ENCODE results near the gene TMEM132D. TPM values are rescaled to one million over a fixed set of nuclear protein-coding genes. Genes with fewer than 3 reads are reported as not detected.
"Not testable (repeated sequence)": the region's sequence is repeated elsewhere in the genome, so short reads cannot be mapped to it uniquely, and the experiment has no call there.

TMEM132D gene
- total RNA-seq, 1 experiment from 2014 or later, result 0.36 TPM

DNA sequence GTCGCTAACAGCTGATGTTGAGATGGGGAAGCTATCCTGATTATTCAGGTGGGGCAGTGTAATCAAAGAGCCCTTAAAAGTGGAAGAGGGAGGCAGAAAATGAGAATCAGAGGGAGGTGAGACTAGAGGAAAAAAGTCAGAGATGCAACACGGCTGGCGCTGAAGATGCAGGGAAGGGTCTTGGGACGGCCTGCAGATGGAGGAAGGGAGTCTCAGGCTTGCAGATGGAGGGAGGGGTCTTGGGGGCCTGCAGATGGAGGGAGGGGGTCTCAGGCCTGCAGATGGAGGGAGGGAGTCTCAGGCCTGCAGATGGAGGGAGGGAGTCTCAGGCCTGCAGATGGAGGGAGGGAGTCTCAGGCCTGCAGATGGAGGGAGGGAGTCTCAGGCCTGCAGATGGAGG lies 713.9 kb downstream of the TMEM132D start:
- not testable (repeated sequence) for DNase-seq (ENCODE audit: low read depth)

DNA sequence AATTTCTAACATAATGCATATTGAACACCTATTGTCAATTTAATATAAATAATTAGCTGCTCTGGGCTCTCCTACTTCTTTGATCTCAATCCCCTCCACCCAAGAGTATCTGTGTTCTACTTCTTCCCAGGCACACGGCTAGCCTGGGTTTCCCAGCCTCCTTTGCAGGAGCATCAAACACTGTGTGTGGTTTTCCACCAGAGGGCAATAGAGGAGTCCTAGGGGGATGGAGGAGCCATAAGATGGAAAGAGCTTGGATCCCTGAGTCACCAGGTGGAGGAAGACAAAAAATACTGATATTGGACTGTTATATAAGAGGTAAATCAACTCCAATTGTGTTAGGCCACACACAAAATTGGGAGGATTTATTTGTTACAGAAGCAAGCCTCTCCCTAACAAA lies 716.9 kb downstream of the TMEM132D start:
- DNase-seq (ENCODE audit: low read depth), result no peak

DNA sequence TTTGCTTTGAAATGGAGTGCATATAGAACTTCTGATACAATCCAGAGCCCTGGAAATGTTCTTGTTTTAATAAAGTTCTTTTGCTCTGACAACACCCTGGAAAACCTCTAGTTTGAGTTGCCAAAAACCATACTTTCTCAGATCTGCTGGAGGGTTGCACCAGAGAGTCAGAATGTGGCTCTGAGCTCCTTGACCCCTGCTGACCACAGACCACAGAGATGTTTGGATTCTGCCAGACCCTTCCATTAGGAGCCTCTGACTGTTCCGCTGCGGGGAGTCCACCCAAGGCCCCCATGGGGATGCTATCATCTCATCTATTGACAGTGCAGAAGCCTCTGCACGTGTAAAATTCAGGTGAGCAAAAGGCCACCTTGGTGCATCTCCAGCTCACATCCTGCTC lies 718.0 kb downstream of the TMEM132D start:
- peak; percentile 32 for DNase-seq (ENCODE audit: low read depth)

DNA sequence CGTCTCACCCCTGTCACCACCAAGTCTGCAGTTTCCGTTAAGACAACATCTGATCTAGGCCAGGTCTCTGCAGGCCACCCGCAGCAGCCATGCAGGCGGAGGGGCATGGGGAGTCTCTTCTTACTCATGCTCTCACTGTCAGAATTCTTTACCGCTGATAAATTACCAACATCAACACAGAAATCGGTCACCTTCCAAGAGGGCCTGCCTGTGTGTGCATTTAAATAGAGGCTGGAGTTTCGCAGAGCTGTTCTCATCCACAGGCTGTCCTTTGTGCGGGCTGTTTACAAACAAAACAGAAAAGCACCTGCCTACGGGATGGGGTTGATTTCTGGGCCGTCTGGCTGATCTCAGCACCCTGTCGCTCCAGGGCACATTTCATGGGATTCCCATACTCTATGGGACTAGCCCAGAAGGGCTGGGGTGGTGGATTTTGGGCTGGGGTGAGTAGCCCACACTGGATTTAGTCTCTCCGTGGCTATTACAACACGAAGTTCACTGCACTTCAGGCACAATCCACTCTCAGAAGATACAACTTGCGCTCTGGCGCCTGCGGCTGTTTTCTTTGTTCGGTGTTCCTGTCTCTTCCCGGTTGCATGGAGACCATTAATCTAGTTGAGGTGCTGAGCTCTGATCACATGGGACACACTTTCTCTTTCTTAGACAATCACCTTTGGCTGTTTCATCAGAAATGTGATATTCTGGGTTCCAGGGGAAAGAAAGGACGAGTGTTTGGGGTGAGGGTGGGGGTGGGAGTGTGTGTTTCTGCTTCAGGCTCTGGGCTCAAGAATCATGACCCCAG lies 719.5 kb downstream of the TMEM132D start:
- no peak for DNase-seq (ENCODE audit: low read depth)

DNA sequence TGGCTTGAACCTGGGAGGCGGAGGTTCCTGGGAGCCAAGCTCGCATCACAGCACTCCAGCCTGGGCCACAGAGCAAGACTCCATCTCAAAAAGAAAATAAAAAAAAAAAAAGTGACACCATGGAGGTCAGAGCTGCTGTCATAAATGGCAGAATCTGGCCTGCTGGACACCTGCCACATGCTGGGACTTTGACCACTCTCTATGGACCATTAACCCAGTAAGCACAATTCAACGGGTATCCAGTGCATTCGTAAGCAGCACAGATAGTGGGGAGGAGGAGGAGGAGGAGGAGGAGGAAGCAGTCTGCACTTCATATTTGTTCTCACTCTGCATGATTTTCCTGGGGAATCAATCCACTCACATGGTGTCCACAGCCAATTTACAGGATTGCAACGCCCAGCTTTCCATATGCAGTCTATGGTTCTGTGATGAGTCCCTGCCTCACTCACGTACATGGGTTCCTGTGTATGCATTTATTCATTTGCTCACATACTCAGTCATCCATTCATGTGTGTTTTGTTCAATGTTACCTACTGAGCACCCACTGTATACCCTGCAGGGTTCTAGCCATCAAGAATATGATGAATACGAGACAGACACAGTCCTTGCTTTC lies 723.8 kb downstream of the TMEM132D start:
- DNase-seq (ENCODE audit: low read depth), result no peak

DNA sequence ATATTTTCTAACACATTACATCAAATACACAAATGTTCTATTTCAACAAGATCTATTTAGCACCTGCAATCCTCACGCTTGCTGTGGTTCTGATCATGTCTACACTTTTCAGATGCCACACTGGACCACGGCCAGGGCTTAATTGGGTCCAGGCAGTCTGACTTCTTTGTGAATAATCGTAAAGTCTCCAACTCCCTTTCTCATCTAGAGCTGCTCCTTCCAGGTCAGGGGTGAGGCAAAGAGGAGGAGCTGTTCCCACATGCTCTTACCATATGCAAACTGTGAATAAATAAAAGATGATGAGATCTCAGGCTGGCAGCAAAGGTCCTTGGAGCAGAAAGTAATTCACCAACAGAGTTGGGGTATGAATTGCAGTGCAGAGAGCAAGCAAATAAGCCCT lies 733.9 kb downstream of the TMEM132D start:
- peak; percentile 2 for DNase-seq (ENCODE audit: low read depth)

DNA sequence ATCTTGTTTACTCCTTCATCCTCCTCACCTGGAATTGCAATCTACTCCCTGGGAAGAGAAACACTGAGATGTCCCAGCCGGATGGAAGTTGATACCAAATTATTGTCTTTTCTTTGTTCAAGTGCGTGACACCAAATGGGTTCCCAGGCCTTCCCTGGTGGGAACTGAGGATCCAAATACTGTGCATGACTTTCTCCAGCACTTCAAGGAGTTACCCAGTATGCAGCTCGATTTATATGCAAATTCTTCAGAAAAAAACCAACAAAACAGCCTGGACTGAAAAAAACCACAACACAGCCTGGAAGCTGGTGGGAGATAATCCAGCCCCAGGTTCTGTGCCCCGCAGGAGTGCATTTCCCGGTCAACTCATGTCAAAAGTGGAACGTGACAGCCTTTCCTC lies 740.0 kb downstream of the TMEM132D start:
- DNase-seq (ENCODE audit: low read depth), result no peak

DNA sequence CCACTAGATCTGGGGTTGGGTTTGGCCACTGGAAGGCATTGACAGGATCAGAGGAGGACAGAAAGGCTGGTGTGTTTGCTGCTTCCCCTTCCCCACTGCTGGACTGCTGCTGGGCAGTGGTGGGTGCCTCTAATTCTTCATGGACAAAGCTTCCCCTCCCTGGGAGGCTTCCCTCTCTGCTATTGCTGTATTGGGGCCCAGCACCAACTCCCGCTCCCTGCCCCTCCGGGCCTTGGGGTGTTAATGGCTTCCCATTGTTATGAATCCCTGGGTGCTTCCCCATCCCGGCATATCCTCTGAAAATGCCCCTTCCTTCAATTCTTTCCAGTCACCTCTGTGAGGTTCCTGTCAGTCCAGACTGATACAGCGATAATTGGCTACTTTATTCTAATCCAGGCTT lies 740.4 kb downstream of the TMEM132D start:
- no peak for DNase-seq (ENCODE audit: low read depth)

DNA sequence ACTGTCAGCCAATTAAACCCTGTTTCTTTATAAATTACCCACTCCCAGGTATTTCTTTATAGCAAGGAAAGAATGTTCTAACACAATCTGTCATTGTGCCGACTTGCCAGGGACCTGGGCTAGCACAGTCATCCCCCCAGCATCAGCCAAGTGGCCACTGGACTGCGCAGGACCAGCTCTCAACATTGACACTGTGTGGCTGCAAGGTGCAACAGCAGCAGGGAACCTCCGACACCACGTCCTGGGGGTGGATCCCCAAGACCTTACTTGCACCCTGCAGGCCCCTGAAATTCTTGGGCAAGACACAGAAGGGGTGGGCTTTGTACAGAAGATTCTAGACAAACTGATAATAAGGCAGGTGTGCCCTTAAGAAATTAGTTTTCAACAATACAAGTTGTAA lies 741.0 kb downstream of the TMEM132D start:
- DNase-seq (ENCODE audit: low read depth), result no peak

DNA sequence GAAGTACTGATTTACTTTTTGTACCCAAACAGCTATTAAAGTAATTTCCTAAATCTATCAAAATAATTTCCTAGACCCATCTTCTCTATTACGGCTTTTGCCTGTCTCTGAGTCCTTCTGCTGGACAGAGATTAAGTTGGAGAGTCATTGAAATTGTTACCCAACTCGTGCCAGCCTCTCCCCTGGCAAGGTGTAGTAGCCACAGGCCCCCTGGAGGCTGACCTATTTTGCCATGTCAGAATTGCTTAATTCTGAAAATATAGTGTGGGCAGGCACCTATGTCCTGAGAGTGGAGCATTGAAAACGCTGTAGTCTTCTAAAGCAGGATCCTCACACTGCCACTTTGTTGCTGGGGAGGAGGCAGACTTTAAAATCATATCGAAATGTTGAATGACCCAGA lies 742.3 kb downstream of the TMEM132D start:
- DNase-seq (ENCODE audit: low read depth), result no peak

DNA sequence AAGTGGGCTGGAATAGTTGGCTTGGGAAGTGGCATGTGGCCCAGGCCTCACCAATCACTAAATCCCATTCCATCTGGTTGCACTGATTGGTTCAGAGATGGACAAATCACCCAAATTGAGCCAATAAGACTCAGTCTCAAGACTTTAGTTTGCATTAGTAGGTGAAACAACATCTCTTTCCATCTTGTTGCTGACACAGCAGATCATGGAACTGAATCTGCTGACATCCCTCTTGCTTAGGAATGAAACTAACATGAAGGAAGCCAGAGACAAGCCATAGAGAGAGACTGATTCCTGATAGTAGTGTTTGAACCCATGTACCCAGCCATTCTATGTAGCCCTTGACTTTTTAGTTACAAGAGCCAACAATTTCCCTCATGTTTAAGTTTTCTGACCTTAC lies 743.5 kb downstream of the TMEM132D start:
- no peak for DNase-seq (ENCODE audit: low read depth)

DNA sequence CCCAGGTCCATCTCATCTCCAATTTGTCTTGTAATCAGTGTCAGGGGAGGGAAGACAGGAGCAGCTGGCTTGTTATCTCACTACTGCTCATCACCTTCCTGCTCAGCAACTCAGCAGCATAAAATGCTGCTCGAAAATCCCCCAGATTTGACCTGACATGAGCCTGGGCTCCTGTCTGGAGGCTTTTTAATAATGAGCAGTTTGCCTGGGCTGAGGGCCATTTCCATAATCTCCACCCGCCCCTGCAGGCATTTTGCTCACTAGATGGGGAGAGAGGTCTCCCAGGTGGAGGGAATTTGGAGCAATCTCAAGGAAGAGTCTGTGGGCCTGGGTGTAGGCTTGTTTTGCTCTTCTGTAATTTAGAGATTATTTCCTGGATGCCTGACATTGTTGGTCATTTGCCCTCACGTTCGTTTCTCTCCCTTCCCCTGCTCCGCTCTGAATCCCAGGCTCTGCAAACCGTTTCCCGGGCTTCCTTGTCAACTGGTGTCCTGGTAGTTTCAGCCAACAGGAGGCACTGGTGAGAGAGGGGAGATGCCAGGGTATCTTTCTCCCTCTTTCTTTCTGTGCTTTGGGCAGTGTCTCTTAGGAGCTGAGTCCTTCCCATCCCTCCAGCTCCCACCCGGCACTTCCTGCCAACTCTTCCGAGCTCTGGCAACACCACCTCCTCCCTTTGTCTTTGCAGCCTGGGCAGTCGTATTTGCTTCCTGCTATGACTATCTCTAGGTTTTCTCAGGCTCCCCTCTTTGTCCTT lies 751.3 kb downstream of the TMEM132D start:
- DNase-seq (ENCODE audit: low read depth), result no peak

DNA sequence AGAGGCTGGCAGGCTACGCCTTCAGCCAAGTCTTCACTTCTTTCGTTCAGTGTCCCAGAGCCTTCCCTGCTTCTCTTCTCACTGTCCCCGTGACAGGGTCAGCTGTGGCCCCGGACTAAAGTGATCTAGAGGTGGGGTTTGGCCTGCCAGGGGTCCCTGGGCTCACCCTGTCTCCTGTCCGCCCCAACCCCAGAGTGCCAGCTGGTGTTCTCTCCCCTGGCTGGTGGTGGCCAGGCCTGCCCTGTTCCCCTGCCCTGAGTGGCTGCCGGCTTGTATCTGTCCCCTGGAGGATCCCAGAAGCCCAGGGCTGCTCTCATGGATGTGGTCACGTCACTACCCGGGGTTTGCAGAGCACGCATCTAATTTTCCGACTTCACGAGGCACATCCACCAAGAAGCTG lies 753.1 kb downstream of the TMEM132D start:
- DNase-seq (ENCODE audit: low read depth), result no peak

DNA sequence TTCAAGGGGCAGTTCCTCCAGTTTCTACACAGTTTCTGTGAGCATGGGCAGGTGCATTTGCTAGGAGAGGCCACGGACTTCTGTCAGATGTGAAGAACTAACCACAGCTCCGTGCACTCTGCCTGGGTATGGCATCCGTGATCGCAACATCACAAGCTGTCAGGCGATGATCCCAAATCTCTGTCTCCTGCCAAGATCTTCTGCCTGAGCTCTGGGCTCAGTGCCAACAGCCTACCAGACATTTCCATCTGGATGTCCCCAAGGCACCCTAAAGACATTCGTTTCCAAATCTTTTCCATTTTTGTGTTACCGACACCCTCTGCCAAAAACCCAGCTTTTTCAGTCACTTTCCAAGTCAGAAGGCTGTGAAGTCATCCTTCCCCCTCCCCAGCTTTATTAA lies 758.4 kb downstream of the TMEM132D start:
- DNase-seq (ENCODE audit: low read depth), result peak; percentile 35

DNA sequence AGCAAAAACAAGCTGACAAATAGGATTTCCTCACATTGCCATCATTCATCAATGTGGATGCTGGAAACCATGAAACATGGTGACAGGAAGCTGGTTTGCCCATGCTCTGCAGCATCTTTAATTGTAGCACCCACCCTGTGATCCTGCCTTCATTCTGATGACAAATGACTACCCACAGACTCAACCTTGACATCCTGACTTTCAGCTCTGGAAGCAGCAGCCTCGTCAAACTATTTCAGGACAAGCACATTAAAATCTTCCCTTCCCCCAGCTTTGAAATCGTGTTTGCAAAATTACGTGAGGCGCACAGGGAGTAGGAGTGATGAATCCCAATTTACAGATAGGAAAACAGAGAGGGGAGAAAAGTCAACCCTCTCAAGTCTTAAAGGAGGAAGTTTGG lies 765.0 kb downstream of the TMEM132D start:
- DNase-seq (ENCODE audit: low read depth), result no peak

DNA sequence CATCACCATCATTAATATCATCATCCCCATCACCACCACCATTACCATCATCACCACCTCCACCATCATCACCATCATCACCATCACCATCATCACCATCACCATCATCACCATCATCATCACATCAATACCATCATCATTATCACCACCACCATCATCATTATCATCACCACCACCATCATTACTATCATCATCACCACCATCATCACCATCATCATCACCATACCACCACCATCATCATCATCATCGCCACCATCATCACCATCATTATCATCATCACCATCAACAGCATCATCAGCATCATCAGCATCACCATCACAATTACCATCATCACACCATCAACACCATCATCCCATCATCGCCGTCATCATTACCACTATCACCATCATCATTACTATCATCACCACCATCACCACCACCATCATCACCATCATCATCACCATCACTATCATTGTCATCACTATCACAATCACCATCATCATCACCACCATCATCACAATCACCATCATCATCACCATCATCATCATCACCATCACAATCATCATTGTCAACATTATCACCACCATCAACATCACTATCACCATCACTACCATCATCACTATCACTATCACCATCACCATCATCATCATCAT lies 767.0 kb downstream of the TMEM132D start:
- DNase-seq (ENCODE audit: low read depth), result no peak

DNA sequence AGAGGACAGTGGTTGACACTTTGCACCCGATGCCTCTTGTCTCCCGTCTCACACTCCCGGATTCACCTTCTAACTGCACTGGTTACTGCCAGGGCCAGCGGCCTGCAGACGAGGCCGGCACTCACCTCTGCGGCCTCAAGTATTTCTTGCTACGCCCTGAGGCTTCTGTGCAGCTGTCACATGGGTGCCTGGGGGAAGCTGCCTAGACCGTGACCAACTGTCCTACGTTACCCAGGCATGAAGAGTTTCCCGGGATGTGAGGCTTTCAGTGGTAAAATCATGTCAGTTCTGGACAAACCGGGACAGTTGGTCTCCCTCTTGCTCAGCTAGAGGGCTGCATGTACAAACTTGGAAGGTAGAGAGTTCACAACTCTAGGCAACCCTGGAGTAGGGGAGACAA lies 776.1 kb downstream of the TMEM132D start:
- no peak for DNase-seq (ENCODE audit: low read depth)

DNA sequence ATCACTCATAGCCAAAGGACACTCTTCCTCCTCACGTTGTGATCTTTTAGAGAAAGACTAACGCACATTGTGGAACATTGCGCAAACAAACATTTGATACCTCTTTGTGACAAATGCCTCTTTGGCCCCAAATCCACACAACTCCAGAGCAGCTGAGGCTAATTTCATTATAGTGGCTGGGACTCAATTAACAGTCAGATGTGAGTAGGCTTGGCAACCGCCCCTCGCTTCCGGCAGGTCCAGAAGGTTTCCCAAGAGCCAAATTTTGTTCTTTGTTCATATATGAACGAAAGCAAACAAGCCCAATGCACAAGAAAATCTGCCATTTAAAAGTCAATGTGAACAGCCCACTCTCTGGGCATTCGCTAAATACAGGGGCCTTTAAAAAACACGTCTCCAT lies 776.6 kb downstream of the TMEM132D start:
- DNase-seq (ENCODE audit: low read depth), result no peak

DNA sequence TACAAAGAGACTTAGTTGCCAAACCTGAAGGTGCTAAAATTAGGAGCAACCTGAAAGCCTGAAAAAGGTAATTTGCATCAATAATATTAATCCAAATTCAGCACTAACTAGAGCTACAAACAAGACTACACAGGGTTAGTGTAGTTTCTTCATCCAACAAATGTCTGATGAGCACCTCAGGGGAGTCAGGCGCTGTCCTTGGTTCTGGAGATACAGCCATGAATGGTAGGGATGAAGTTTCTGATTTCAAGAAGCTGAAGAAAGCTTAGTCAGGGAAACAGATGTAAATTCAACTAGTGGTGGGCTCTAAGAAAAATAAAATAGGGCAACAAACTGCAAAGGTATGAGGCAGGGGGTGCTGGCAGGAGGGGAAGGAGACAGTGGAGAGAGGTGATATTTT lies 784.3 kb downstream of the TMEM132D start:
- no peak for DNase-seq (ENCODE audit: low read depth)

DNA sequence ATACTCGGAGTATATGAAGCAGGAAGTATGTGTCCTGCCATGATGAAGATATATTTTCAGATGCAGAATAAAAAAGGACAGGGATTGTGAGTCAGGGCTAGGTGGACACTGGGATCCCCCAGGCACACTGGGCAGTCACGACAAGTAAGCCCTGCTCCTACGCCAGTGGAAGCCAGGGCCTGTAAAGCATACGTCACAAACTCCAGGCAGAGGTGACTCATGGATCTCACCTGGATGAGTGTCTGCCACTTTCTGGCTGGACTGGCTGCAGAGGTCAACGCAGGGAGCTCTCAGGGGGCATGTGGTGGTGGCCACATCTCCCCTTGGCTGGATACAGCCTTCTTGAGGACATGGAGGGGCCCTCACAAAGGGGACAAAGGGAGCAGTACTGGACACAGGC lies 788.3 kb downstream of the TMEM132D start:
- DNase-seq (ENCODE audit: low read depth), result no peak

DNA sequence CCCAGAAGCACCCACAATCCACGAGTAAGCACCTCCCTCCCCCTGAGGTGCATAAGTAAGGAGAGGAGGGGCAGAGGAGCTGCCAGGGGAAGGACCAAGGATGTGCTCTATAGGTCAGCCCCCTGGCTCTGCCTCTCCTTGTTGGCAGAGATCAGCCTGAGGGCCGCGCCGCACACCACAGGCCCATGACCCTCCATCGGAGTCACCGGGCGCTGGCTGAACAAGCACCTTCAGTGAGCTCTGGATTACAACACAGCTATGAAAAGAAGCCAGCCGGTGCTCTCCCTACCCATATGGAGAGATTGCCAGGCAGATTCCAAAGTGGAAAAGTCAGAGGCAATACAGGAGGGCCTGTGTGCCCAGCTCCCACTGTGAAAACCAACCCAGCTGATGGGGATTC lies 793.2 kb downstream of the TMEM132D start:
- DNase-seq (ENCODE audit: low read depth), result no peak

DNA sequence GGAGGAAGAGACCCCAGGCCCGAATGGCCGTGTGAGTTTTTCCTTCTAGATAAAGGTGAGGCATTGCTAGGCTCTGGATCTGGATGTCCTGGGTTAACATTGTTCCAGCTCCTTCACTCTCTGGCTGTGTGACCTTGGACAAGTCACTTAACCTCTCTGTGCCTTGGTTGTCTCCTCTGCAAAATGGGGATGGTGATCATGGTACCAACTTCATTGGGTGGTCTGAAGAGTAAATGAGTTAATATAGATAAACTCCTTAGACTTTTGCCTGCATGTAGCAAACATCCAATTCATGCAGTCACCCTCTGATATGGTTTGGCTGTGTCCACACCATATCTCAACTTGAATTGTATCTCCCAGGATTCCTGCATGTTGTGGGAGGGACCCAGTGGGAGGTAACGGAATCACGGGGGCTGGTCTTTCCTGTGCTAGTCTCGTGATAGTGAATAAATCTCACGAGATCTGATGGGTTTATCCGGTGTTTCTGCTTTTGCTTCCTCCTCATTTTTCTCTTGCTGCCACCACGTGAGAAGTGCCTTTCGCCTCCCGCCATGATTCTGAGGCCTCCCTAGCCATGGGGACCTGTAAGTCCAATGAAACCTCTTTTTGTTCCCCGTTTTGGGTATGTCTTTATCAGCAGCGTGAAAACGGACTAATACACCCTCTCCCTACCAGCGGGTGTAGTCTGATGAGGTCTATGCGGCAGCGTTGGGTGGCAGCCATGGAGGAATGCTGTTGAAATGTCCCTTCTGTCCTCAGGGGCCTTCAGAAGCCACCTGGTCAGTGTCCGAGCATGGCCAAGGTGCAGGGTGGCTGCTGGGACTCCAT lies 794.4 kb downstream of the TMEM132D start:
- no peak for DNase-seq (ENCODE audit: low read depth)
